HUES48 (cell line): ENCODE measurements around the gene IFIT2.
"Not testable (repeated sequence)": the region's sequence is repeated elsewhere in the genome, so short reads cannot be mapped to it uniquely, and the experiment has no call there.

ENCODE experiments used
- H3K27ac ChIP-seq: one replicate; pipeline ENCODE4 v1.7.0; 2013; ENCODE audit warnings: low read depth, low read length, inconsistent platforms
- H3K27me3 ChIP-seq: 2 replicates; pipeline ENCODE4 v1.6.1; 2013; ENCODE audit warnings: mild to moderate bottlenecking, low read length; ENCODE audit not compliant: control insufficient read depth, insufficient read depth
- H3K36me3 ChIP-seq: 2 replicates; pipeline ENCODE4 v1.6.1; 2013; ENCODE audit warnings: low read length; ENCODE audit not compliant: control insufficient read depth, insufficient read depth
- H3K4me1 ChIP-seq: 2 replicates; pipeline ENCODE4 v1.6.1; 2013; ENCODE audit warnings: mild to moderate bottlenecking, low read length; ENCODE audit not compliant: control insufficient read depth, insufficient read depth
- H3K4me3 ChIP-seq: 2 replicates; pipeline ENCODE4 v1.5.1; 2013; ENCODE audit warnings: mild to moderate bottlenecking, low read depth, low read length
- H3K9ac ChIP-seq: 2 replicates; pipeline ENCODE4 v1.6.1; 2013; ENCODE audit warnings: mild to moderate bottlenecking, low read depth, low read length, moderate library complexity
- H3K9me3 ChIP-seq: 2 replicates; pipeline ENCODE4 v1.6.1; 2013; ENCODE audit warnings: low read length; ENCODE audit not compliant: control insufficient read depth, insufficient read depth

Gene IFIT2

GRCh38 chr10:89280508-89280907 is 21.3 kb upstream of the IFIT2 start:
- no peak overlapping the region for H3K9ac ChIP-seq
- peaks cover 20% of the 10 kb centered on the region for H3K4me1 ChIP-seq
- no peak overlapping the region for H3K4me3 ChIP-seq
- H3K27me3 ChIP-seq, result no peaks in the 10 kb centered on the region
- H3K9me3 ChIP-seq, result no peaks in the 10 kb centered on the region
- H3K27ac ChIP-seq, result no peak overlapping the region
- no peaks in the 10 kb centered on the region for H3K36me3 ChIP-seq

- no peaks in the 10 kb centered on the region for H3K36me3 ChIP-seq
- H3K27ac ChIP-seq, result no peak overlapping the region
- H3K4me1 ChIP-seq, result peaks cover 20% of the 10 kb centered on the region
Observed at GRCh38 chr10:89281606-89282395, 20.0 kb upstream of the IFIT2 start.

GRCh38 chr10:89283025-89283935 is 18.6 kb upstream of the IFIT2 start:
- H3K4me1 ChIP-seq, result peaks cover 16% of the 10 kb centered on the region
- H3K4me3 ChIP-seq, result no peak overlapping the region
- peak overlapping the region; percentile 25; the same call in 1 of the 2 replicates for H3K9ac ChIP-seq

More at GRCh38 chr10:89281606-89282395, 20.0 kb upstream of the IFIT2 start:
- Histone ChIP-seq H3K27me3 (no peaks in the 10 kb centered on the region), H3K9me3 (no peaks in the 10 kb centered on the region), H3K4me3 (no peak overlapping the region), H3K9ac (no peak overlapping the region)

GRCh38 chr10:89283936-89284475 is 17.8 kb upstream of the IFIT2 start:
- H3K27ac ChIP-seq, result peak overlapping the region; percentile 8
- H3K4me1 ChIP-seq, result peaks cover 14% of the 10 kb centered on the region
- H3K36me3 ChIP-seq, result no peaks in the 10 kb centered on the region
- no peak overlapping the region for H3K4me3 ChIP-seq
- H3K9me3 ChIP-seq, result no peaks in the 10 kb centered on the region
- H3K27me3 ChIP-seq, result no peaks in the 10 kb centered on the region
- H3K9ac ChIP-seq, result peak overlapping the region; percentile 25; the same call in 1 of the 2 replicates

More at GRCh38 chr10:89283025-89283935, 18.6 kb upstream of the IFIT2 start:
- H3K27me3 ChIP-seq, result no peaks in the 10 kb centered on the region
- H3K27ac ChIP-seq, result peak overlapping the region; percentile 8
- no peaks in the 10 kb centered on the region for H3K36me3 ChIP-seq
- no peaks in the 10 kb centered on the region for H3K9me3 ChIP-seq

GRCh38 chr10:89284711-89285110 is 17.1 kb upstream of the IFIT2 start:
- Histone ChIP-seq H3K27ac (peak overlapping the region; percentile 8), H3K4me1 (peaks cover 14% of the 10 kb centered on the region)
- not testable (repeated sequence) for H3K9me3 ChIP-seq, H3K27me3 ChIP-seq, H3K4me3 ChIP-seq, H3K9ac ChIP-seq, H3K36me3 ChIP-seq

- not testable (repeated sequence) for H3K9ac ChIP-seq, H3K9me3 ChIP-seq, H3K36me3 ChIP-seq, H3K27me3 ChIP-seq, H3K4me3 ChIP-seq, H3K27ac ChIP-seq
- H3K4me1 ChIP-seq, result peaks cover 14% of the 10 kb centered on the region
Observed at GRCh38 chr10:89285303-89285702, 16.5 kb upstream of the IFIT2 start.

GRCh38 chr10:89294721-89295239 is 7.1 kb upstream of the IFIT2 start:
- no peaks in the 10 kb centered on the region for H3K9me3 ChIP-seq
- no peak overlapping the region for H3K27ac ChIP-seq
- no peaks in the 10 kb centered on the region for H3K27me3 ChIP-seq
- no peaks in the 10 kb centered on the region for H3K4me1 ChIP-seq
- H3K36me3 ChIP-seq, result no peaks in the 10 kb centered on the region
- no peak overlapping the region for H3K4me3 ChIP-seq
- no peak overlapping the region for H3K9ac ChIP-seq

- no peaks in the 10 kb centered on the region for H3K27me3 ChIP-seq
- H3K4me1 ChIP-seq, result no peaks in the 10 kb centered on the region
- no peak overlapping the region for H3K9ac ChIP-seq
- no peaks in the 10 kb centered on the region for H3K36me3 ChIP-seq
- no peak overlapping the region for H3K4me3 ChIP-seq
- H3K27ac ChIP-seq, result no peak overlapping the region
- H3K9me3 ChIP-seq, result no peaks in the 10 kb centered on the region
Observed at GRCh38 chr10:89295597-89295996, 6.2 kb upstream of the IFIT2 start.

GRCh38 chr10:89296220-89296648 is 5.6 kb upstream of the IFIT2 start:
- no peak overlapping the region for H3K9ac ChIP-seq
- no peaks in the 10 kb centered on the region for H3K27me3 ChIP-seq
- no peak overlapping the region for H3K27ac ChIP-seq
- no peak overlapping the region for H3K4me3 ChIP-seq
- H3K9me3 ChIP-seq, result no peaks in the 10 kb centered on the region
- peaks cover 3% of the 10 kb centered on the region for H3K4me1 ChIP-seq
- H3K36me3 ChIP-seq, result no peaks in the 10 kb centered on the region

GRCh38 chr10:89297356-89297755 is 4.5 kb upstream of the IFIT2 start:
- no peak overlapping the region for H3K9ac ChIP-seq
- no peak overlapping the region for H3K27ac ChIP-seq
- H3K36me3 ChIP-seq, result no peaks in the 10 kb centered on the region

More at GRCh38 chr10:89297356-89297755, 4.5 kb upstream of the IFIT2 start:
- H3K27me3 ChIP-seq, result no peaks in the 10 kb centered on the region
- no peak overlapping the region for H3K4me3 ChIP-seq
- H3K4me1 ChIP-seq, result peaks cover 14% of the 10 kb centered on the region
- no peaks in the 10 kb centered on the region for H3K9me3 ChIP-seq
